GM23338 (cell line): ENCODE results near the gene PTPN7. TPM values are rescaled to one million over a fixed set of nuclear protein-coding genes. Genes with fewer than 3 reads are reported as not detected.

Source experiments
- ATAC-seq: fragments of 200-7000 bp; cut with Tn5 transposase; 3 replicates; pipeline ENCODE4 v1.9.1; 2020
- DNase-seq: peaks from one replicate; pipeline ENCODE4 v3.0.0-alpha.2; 2015; ENCODE audit warnings: low spot score
- H2AFZ ChIP-seq: fragments of 200-600 bp; sonication (generic); 2 replicates; pipeline ENCODE4 v1.8.0; 2016; ENCODE audit warnings: antibody characterized with exemption, mild to moderate bottlenecking, moderate library complexity
- H3F3A ChIP-seq: fragments of 200-600 bp; sonication (generic); replicated peaks from 2 replicates; pipeline ENCODE4 v1.8.0; 2017; ENCODE audit warnings: antibody characterized with exemption, mixed run types, low read depth
- H3K27ac ChIP-seq: fragments of 200-600 bp; sonication (generic); 2 replicates; pipeline ENCODE4 v1.6.1; 2016; ENCODE audit warnings: low read depth
- H3K27me3 ChIP-seq: fragments of 200-600 bp; sonication (generic); 2 replicates; pipeline ENCODE4 v1.8.0; 2016; ENCODE audit warnings: mild to moderate bottlenecking, mixed run types, moderate library complexity; ENCODE audit not compliant: insufficient read depth
- H3K36me3 ChIP-seq: fragments of 200-600 bp; sonication (generic); 2 replicates; pipeline ENCODE4 v1.8.0; 2016; ENCODE audit warnings: mild to moderate bottlenecking; ENCODE audit not compliant: insufficient read depth
- H3K4me1 ChIP-seq: fragments of 200-600 bp; sonication (generic); 2 replicates; pipeline ENCODE4 v1.8.0; 2016; ENCODE audit warnings: mild to moderate bottlenecking, moderate library complexity; ENCODE audit not compliant: insufficient read depth
- H3K4me2 ChIP-seq: fragments of 200-600 bp; sonication (generic); 2 replicates; pipeline ENCODE4 v1.7.1; 2017; ENCODE audit warnings: mixed run types
- H3K4me3 ChIP-seq: fragments of 200-600 bp; sonication (generic); 2 replicates; pipeline ENCODE4 v1.6.1; 2016; ENCODE audit warnings: mixed run types
- H3K79me2 ChIP-seq: fragments of 200-600 bp; sonication (generic); replicated peaks from 2 replicates; pipeline ENCODE4 v1.8.0; 2017; ENCODE audit warnings: mild to moderate bottlenecking; ENCODE audit not compliant: insufficient read depth
- H3K9me2 ChIP-seq: fragments of 200-600 bp; sonication (generic); 2 replicates; pipeline ENCODE4 v1.8.0; 2017; ENCODE audit not compliant: insufficient read depth
- H4K20me1 ChIP-seq: fragments of 200-600 bp; sonication (generic); replicated peaks from 2 replicates; pipeline ENCODE4 v1.8.0; 2017; ENCODE audit warnings: mild to moderate bottlenecking; ENCODE audit not compliant: insufficient read depth
- H3K27ac Mint-ChIP-seq: 2 replicates; pipeline ENCODE4 v1.8.0; 2020; ENCODE audit warnings: inconsistent platforms, mild to moderate bottlenecking, moderate library complexity, mixed read lengths
- H3K27me3 Mint-ChIP-seq: 3 replicates; pipeline ENCODE4 v1.8.0; 2022; ENCODE audit warnings: low read depth, mild to moderate bottlenecking, moderate library complexity, mixed read lengths, inconsistent platforms; ENCODE audit not compliant: insufficient read depth, poor library complexity
- H3K36me3 Mint-ChIP-seq: 3 replicates; pipeline ENCODE4 v1.8.0; 2021; ENCODE audit warnings: low read depth, mild to moderate bottlenecking, inconsistent platforms, moderate library complexity, mixed read lengths
- H3K4me1 Mint-ChIP-seq: 3 replicates; pipeline ENCODE4 v1.8.0; 2020; ENCODE audit warnings: mild to moderate bottlenecking, inconsistent platforms, mixed read lengths
- H3K4me3 Mint-ChIP-seq: 3 replicates; pipeline ENCODE4 v1.8.0; 2021; ENCODE audit warnings: moderate library complexity, mild to moderate bottlenecking, inconsistent platforms, mixed read lengths
- H3K9me3 Mint-ChIP-seq: 3 replicates; pipeline ENCODE4 v1.8.0; 2020; ENCODE audit warnings: moderate library complexity, mild to moderate bottlenecking, inconsistent platforms, mixed read lengths
- CREB1 ChIP-seq: fragments of 250-450 bp; sonication (Bioruptor Pico); IDR thresholded peaks from 2 replicates; pipeline ENCODE4 v1.5.0; 2020; ENCODE audit warnings: low read depth, mild to moderate bottlenecking, moderate library complexity
- CTCF ChIP-seq, 2 experiments: fragments of 200-600 bp in 1 of 2; sonication (generic) in 1 of 2; conservative IDR thresholded peaks; 2 replicates each; pipeline versions ENCODE4 v1.5.1 to v1.6.1; 2016 to 2017; ENCODE audit warnings: antibody characterized with exemption in 2 of 2, low read depth in 2 of 2, mild to moderate bottlenecking in 2 of 2, moderate library complexity in 1 of 2
- ETS1 ChIP-seq: IDR thresholded peaks from 2 replicates; pipeline ENCODE4 v1.6.1; 2016; ENCODE audit warnings: antibody characterized with exemption
- EZH2 ChIP-seq: fragments of 200-600 bp; sonication (generic); IDR thresholded peaks from one replicate; pipeline ENCODE4 v1.8.0; 2017; ENCODE audit warnings: antibody characterized with exemption, mild to moderate bottlenecking, low read depth; ENCODE audit not compliant: unreplicated experiment
- EZH2phosphoT487 ChIP-seq: fragments of 200-600 bp; sonication (generic); IDR thresholded peaks from one replicate; pipeline ENCODE4 v1.8.1; 2018; ENCODE audit warnings: antibody characterized with exemption; ENCODE audit not compliant: unreplicated experiment
- JUNB ChIP-seq: IDR thresholded peaks from one replicate; pipeline ENCODE4 v1.6.1; 2016; ENCODE audit warnings: antibody characterized with exemption; ENCODE audit not compliant: unreplicated experiment
- NANOG ChIP-seq: IDR thresholded peaks from 2 replicates; pipeline ENCODE4 v1.6.1; 2016; ENCODE audit warnings: antibody characterized with exemption, borderline replicate concordance
- POLR2AphosphoS5 ChIP-seq: IDR thresholded peaks from 2 replicates; pipeline ENCODE4 v1.6.1; 2016; ENCODE audit warnings: antibody characterized with exemption, low read depth
- STAT1 ChIP-seq: IDR thresholded peaks from one replicate; pipeline ENCODE4 v1.6.1; 2016; ENCODE audit warnings: antibody characterized with exemption; ENCODE audit not compliant: unreplicated experiment
- ZNF114 ChIP-seq: fragments of 250-450 bp; sonication (Bioruptor Pico); IDR thresholded peaks from 2 replicates; pipeline ENCODE4 v1.5.0; 2020; ENCODE audit warnings: mild to moderate bottlenecking, moderate library complexity
- ZNF331 ChIP-seq: fragments of 250-450 bp; sonication (Bioruptor Pico); IDR thresholded peaks from 2 replicates; pipeline ENCODE4 v1.5.0; 2020; ENCODE audit warnings: low read depth, mild to moderate bottlenecking, moderate library complexity
- ZNF462 ChIP-seq: fragments of 250-450 bp; sonication (Bioruptor Pico); IDR thresholded peaks from 2 replicates; pipeline ENCODE4 v1.5.0; 2020; ENCODE audit warnings: mild to moderate bottlenecking, moderate library complexity
- polyA plus RNA-seq: library from polyadenylated mRNA; unstranded; fragments of >200 nt; fragmentation: Nextera tagmentation; extraction: Ambion mirVana; gene quantifications from 2 replicates; pipeline ENCODE4 v1.2.1, GENCODE V29; 2016
- total RNA-seq: library from RNA; depleted of rRNA; stranded (reverse); fragments of >200 nt; shearing (Covaris generic); gene quantifications from 2 replicates; pipeline ENCODE4 v1.2.3, GENCODE V29; 2014
- TF ChIP-seq, protein P1 (sequence below): IDR thresholded peaks from one replicate; pipeline ENCODE4 v1.6.1; 2018; ENCODE audit warnings: antibody characterized with exemption; ENCODE audit not compliant: unreplicated experiment

Gene PTPN7
- total and polyA plus RNA-seq, 2 experiments from 2014 or later = not detected

GRCh38 chr1:202201971-202202370 is 41.6 kb upstream of the PTPN7 start:
- H3K9me2 ChIP-seq = no peaks in the 10 kb centered on the region
- ATAC-seq (no peak), DNase-seq (no peak)
- Mint-ChIP-seq H3K4me3 (no peak overlapping the region), H3K27me3 (peaks cover 11% of the 10 kb centered on the region), H3K9me3 (no peaks in the 10 kb centered on the region), H3K27ac (no peak overlapping the region), H3K4me1 (peaks cover 3% of the 10 kb centered on the region; the same call in 1 of the 3 replicates), H3K36me3 (no peaks in the 10 kb centered on the region)
- H3K4me2 ChIP-seq = no peak overlapping the region
- no peaks in the 10 kb centered on the region for H3K79me2 ChIP-seq
- no peaks in the 10 kb centered on the region for H3K36me3 ChIP-seq
- TF ChIP-seq EZH2phosphoT487 (no peak), STAT1 (no peak), JUNB (no peak), CREB1 (CRISPR knock-in tag) (no peak), ZNF331 (CRISPR knock-in tag) (no peak), ETS1 (no peak), EZH2 (no peak), ZNF462 (CRISPR knock-in tag) (no peak), CTCF (conservative IDR thresholded peaks at IDR 0.05; ENCODE audit: low read depth in 2 of 2) (no peak), NANOG (no peak), POLR2AphosphoS5 (no peak), ZNF114 (CRISPR knock-in tag) (no peak)
- TF ChIP-seq, protein P1, sequence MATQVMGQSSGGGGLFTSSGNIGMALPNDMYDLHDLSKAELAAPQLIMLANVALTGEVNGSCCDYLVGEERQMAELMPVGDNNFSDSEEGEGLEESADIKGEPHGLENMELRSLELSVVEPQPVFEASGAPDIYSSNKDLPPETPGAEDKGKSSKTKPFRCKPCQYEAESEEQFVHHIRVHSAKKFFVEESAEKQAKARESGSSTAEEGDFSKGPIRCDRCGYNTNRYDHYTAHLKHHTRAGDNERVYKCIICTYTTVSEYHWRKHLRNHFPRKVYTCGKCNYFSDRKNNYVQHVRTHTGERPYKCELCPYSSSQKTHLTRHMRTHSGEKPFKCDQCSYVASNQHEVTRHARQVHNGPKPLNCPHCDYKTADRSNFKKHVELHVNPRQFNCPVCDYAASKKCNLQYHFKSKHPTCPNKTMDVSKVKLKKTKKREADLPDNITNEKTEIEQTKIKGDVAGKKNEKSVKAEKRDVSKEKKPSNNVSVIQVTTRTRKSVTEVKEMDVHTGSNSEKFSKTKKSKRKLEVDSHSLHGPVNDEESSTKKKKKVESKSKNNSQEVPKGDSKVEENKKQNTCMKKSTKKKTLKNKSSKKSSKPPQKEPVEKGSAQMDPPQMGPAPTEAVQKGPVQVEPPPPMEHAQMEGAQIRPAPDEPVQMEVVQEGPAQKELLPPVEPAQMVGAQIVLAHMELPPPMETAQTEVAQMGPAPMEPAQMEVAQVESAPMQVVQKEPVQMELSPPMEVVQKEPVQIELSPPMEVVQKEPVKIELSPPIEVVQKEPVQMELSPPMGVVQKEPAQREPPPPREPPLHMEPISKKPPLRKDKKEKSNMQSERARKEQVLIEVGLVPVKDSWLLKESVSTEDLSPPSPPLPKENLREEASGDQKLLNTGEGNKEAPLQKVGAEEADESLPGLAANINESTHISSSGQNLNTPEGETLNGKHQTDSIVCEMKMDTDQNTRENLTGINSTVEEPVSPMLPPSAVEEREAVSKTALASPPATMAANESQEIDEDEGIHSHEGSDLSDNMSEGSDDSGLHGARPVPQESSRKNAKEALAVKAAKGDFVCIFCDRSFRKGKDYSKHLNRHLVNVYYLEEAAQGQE = no peak
- H2AFZ ChIP-seq = no peak overlapping the region
- no peaks in the 10 kb centered on the region for H4K20me1 ChIP-seq
- H3K27ac ChIP-seq = no peak overlapping the region
- no peaks in the 10 kb centered on the region for H3K27me3 ChIP-seq
- H3K4me1 ChIP-seq = peaks cover 4% of the 10 kb centered on the region; the same call in 1 of the 2 replicates
- H3K4me3 ChIP-seq = no peak overlapping the region
- no peaks in the 10 kb centered on the region for H3F3A ChIP-seq
